GM13977 (cell line): ENCODE measurements around the gene MGMT.

Experiments used
- DNase-seq: peaks from one replicate; pipeline ENCODE4 v3.0.0; 2012; ENCODE audit warnings: low spot score
- CTCF ChIP-seq: IDR thresholded peaks from 2 replicates; pipeline ENCODE4 v1.5.1; 2012; ENCODE audit warnings: mild to moderate bottlenecking, control low read depth; ENCODE audit not compliant: insufficient read depth; ENCODE audit errors: extremely low read depth, missing control alignments
- in situ Hi-C: fragments of 300-500 bp; cut with MboI; formaldehyde crosslinking; loops from one replicate; pipeline ENCODE4 v1.12.0; 2022; ENCODE audit warnings: low sequenced_read_pairs, low pct_unique_long_range_greater_than_20kb, mixed read lengths, inconsistent platforms; ENCODE audit not compliant: unreplicated experiment

Gene MGMT

GRCh38 chr10:129772468-129773358 lies 305.7 kb downstream of the MGMT start:
- DNase-seq = no peak
- TF ChIP-seq CTCF = no peak
- in situ Hi-C loops = no loop called here

GRCh38 chr10:129773359-129773990 lies 306.4 kb downstream of the MGMT start:
- in situ Hi-C loops = no loop called here
- TF ChIP-seq CTCF = no peak
- no peak for DNase-seq

DNA sequence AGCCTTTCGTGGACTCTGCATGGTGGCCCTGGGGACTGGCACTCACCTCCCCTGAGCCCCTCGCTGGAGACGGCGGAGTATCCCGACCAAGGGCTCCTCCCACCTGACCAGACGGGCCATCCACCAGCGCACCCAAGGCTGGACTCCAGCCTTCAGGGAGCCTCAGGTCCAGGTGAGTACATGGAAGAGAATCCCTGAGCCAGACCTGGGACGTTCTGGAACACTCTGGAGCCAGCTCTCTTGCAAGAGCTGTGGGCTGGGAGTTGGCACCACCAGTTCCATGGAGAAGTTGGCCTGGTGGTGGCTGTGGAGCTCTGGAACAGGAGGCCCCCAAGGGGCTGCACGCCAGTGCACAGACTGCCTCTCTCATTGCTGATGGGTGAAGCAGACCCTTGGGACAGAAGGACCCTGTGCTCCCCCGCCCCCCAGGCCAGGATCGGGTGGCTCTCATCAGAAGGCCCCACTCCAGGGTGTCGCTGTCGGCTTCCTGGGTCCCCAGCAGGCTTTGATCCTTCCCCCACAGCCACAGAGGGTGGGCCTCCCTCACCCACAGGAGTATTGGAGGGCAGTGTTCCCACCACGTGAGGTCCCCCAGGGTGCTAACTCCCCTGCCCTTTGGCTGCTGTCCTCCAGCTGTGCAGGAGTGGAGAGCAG lies 307.2 kb downstream of the MGMT start:
- TF ChIP-seq CTCF = no peak
- in situ Hi-C loops = no loop called here
- no peak for DNase-seq

GRCh38 chr10:129774736-129775401 lies 307.8 kb downstream of the MGMT start:
- no peak for DNase-seq
- no peak for TF ChIP-seq CTCF
- in situ Hi-C loops = no loop called here

DNA sequence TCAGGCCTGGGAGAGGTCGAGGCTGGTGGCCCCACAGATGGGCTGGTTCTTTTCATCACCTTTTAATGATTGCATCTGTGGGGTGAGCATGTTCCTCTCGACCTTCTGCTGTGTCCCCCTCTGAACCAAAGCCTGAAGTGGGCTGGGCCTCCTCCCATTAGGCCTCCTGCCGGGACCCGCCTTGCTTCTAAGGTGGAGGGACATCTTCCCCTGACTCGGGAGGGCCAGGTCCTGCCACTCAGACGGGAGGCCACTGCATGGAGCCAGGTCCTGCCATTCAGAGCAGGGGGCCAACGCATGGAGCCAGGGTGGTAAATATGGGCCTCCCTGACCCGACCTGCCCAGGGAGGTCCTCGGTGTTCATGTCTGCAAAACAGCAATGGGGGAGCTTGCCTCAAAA lies 308.6 kb downstream of the MGMT start:
- in situ Hi-C loops = no loop called here
- DNase-seq = no peak
- no peak for TF ChIP-seq CTCF

- in situ Hi-C loops = no loop called here
- DNase-seq = no peak
- TF ChIP-seq CTCF = no peak
Measured at GRCh38 chr10:129777687-129778086, 310.6 kb downstream of the MGMT start.
